GM19372 (cell line): ENCODE data around the gene RTL10.

Experiments used
- ATAC-seq: cut with Tn5 transposase; IDR thresholded peaks from one replicate; pipeline ENCODE4 v1.9.1; 2021; ENCODE audit warnings: mild to moderate bottlenecking, low read depth, moderate library complexity; ENCODE audit not compliant: unreplicated experiment

Gene RTL10

DNA sequence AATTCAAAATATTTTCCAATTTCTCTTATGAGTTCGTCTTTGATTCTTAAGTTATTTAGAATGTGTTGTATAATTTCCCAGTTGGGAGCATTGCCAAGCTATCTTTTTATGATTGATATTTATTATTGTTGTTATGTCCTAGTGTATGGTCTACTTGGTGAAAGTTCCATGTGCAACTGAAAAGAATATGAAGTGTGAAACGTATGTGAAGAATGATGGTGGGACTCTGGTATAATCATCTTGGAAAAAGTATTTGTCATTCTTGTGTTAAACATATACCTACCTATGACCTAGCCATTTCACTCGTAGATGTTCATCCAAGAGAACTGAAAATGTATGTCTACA lies 12.0 kb upstream of the RTL10 start:
- no peak for ATAC-seq

DNA sequence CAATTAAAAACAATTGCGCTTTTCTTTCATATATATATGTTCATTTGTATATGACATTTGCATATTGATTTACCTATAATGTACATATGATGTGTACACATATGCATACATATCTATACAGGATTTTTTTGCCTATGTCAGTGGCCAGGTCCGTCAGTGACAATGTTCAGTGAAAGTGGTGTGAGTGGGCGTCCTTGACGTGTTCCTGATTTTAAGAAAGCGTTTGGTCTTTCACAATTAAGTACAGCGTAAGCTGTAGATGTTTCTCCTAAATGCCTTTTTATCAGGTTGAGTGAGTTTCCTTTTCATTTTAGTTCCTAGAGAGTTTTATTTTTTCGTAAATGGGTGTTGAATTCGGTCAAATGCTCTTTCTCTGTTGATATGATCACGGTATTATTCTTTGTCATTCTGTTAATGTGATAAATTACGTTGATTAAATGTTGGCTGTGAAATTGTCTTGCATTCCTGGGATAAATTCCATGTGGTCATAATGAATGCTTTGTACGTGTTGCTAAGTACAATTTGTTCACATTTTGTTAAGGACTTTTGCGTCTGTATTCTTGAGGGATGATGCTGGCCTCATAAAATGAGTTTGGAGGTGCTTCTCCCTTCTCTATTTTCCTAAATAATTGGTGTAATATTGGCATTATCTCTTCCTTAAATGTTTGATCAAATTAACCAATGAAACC lies 10.6 kb upstream of the RTL10 start:
- ATAC-seq, result no peak

DNA sequence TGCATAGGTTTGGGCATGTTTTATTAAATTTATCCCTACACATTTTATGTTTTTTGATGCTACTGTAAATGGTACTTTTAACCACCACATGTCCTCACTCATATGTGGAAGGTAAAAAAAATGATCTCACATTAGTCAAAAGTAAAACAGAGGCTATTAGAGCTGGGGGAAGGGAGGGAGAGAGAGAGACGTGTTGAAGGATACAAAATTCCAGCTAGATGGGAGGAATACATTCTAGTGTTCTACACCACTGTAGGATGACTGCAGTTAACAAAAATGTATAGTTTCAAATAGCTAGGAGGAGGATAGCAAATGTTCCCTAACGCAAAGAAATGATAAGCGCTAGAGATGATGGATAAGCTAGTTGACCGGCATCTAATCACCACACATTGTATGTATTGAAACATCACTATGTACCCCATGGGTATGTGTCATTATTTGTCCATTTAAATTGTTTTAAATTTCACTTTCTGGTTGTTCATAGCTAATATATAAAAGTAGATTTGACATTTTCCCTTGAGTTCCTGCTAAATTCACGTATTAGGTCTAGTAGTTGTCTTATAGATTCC lies 9.9 kb upstream of the RTL10 start:
- ATAC-seq, result no peak

DNA sequence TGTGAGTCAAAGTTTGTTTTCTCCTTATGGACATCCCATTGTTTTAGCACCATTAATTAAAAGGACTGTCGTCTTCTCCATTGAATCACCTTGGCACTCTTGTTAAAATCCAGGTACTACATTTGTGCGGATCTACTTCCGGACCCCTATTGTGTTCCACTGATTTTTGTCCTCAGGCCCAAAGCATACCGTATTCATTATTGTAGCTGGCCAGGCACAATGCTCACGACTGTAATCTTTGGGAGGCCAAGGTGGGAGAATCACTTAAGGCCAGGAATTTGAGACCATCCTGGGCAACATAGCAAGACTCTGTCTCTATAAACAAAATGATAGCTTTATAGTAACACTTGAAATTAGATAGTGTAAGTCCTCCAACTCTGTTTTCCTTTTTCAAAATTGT lies 8.9 kb upstream of the RTL10 start:
- ATAC-seq, result no peak

DNA sequence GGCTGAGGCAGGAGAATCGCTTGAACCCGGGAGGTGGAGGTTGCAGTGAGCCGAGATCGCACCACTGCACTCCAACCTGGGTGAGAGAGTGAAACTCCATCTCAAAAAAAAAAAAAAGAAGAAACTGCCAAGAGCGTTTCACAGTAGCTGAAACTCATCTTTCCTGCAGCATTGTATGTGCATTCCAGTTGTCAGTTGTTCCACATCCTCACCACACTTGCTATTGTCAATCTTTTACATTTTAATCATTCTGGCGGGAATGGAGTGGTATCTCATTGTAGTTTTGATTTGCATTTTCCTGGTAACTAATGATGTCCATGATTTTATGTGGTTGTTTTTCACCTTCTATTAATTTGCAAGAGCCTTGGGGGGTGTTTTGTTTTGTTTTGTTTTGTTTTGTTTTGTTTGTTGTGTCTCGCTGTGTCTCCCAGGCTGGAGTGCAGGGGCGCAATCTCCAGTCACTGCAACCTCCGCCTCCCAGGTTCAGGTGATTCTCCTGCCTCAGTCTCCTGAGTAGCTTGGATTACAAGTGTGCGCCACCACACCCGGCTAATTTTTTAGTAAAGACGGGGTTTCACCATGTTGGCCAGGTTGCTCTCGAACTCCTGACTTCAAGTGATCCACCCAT lies 8.1 kb upstream of the RTL10 start:
- no peak for ATAC-seq

DNA sequence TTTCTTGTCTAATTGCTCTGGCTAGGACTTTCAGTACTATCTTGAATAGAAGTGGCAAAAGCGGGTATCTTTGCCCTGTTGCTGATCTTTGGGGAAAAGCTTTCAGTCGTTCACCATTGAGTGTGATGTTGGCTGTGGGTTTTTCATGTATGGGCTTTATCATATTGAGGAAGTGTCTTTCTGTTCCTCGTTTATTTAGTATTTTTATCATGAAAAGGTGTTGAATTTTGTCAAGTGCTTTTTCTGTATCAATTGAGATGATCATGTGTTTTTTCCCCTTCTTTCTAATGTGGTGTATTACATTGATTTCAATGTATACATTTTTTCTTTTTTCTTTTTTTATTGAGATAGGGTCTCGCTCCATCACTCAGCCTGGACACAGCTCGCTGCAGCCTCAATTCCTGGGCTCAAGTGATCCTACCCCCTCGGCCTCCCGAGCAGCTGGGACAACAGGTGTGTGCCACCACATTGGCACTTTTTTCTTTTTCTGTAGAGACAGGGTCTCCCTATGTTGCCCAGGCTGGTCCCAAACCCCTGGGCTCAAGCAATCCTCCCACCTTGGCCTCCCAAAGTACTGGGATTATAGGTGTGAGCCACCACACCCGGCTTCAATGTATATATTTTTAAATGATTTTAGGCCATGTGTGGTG lies 5.3 kb upstream of the RTL10 start:
- no peak for ATAC-seq

DNA sequence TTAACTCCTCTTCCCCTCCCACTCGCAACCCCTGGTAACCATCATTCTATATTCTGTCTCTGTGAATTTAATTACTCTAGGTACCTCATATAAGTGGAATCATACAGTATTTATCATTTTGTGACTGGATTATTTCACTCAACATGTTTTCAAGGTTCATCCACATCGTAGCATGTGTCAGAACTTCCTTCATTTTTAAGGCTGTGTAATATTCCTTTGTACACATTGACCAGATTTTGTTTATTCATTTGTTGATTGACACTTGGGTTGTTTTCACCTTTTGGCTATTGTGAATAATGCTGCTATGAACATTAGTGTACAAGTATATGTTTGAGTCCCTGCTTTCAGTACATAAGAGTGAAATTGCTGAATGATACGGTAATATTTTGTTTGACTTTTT lies 2.7 kb upstream of the RTL10 start:
- ATAC-seq, result no peak

DNA sequence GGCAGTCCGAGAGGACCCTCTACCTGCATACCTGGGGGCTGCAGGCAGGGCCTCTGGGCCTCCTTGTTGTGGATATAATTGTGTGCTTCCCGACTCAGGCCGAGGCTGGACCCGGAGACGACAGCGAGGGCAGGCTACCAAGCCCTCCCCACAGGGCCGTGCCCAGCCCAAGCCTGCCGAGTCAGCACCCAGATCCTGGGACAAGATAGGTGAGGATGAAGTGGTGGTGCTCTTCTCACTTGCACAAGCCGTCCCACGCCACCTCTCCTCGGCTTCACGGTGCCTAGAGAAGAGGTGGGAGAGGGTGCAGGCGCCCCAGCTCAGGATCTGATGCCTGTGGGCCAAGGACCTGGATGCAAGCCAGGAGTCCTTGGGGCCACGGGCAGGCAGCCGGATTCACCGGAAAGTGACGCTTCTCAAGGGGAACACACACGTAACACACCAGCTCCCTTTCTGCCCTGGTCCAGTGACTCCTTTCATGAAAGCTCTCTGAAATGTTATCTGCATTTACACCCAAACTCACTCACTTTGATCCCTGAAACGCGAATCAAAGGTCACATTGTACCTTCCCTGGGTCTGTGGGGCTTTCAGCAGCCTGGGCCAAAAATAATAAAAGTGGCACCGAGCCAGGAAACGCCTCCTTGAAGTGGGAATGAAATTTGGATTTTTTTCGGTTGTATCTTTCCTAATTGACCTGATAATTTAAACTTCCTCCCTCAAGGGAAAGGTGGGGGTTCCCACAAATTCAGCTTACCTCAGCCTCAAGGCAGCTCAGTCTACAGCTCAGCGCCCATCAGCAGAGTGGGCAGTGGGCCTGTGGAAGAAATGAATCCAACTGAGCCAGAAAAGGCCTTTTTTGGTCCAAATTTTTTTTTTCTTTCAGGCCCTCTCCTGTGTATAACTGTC lies 1.1 kb upstream of the RTL10 start:
- ATAC-seq, result peak; percentile 11

DNA sequence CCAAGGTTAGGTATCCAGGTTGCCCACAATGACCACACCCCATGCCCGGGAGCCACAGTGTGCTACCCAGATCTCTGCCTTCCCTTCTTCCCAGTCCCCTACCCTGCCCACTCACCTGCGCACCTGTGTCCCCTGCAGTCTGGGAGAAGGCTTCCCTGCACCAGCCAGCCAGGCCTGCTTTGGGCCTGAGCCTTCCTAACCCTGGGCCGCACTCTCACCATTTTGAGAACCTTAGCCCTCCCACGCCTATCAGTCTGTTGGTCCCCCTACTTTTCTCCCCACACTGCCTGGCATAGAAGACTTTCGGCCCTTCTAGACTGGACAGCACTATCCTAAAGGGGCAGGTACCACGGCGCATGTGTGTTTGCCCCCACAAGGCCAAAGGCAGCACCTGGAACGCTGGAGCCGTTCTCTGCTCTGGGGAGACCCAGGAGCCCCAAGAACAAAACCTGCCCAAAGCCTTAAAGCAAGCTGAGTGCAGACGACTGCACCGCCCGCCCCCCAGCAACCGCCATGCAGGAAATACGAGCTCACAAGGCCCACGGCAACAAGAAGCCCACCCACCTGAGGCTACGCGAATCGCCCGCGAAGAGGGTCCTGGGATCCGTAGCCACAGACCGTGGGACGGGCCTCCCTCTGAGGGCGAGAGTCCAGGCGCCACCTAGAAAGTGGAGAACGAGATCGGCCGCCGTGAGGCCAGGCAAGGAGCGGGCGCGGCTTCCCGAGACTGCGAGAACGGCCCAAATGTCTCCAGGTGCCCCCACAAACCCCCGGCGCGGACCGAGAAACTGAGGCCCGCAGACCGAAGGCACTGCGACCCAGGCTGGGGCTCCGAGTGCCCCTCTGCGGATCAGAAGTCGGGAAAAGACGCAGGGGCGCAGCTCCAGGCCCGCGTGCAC lies 546 bp downstream of the RTL10 start:
- ATAC-seq, result no peak

DNA sequence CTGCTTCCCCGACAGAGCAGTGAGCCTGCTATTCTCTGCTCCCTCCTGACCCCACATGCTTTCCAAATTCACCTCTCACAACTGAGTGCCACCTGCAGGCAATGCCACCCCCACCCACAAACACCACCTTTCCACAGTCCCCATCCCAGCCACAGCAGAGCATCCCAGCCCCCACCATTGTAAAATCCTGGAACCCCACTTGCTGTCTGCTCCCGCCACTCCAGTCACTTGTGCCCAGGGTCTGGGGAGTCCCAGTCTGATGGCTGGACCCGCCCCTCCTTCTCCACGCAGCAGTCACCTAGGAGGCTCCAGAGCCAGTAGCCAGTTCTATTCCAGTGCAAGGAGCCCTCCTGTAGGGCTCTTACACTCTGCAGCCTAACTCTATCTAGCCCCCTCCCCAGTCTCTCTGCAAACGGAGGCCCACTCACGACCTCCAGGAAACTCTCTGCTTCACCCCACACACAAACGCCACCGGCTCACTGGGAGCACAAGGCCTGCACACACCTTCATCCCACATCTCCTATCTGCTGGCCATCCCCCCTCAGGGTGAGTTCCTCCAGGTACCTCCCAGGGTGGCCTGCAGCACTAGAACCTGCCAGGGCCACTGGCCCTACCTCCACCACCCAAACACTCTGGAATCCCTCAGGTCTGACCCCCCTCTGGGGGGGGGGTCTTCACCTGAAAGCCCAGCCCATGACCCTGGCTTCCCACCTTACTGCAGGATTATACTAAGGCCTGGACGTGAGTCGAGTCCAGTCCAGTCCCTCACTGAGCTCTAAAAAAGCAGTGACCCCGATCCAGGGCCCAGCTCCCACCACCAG lies 1.4 kb downstream of the RTL10 start:
- no peak for ATAC-seq

DNA sequence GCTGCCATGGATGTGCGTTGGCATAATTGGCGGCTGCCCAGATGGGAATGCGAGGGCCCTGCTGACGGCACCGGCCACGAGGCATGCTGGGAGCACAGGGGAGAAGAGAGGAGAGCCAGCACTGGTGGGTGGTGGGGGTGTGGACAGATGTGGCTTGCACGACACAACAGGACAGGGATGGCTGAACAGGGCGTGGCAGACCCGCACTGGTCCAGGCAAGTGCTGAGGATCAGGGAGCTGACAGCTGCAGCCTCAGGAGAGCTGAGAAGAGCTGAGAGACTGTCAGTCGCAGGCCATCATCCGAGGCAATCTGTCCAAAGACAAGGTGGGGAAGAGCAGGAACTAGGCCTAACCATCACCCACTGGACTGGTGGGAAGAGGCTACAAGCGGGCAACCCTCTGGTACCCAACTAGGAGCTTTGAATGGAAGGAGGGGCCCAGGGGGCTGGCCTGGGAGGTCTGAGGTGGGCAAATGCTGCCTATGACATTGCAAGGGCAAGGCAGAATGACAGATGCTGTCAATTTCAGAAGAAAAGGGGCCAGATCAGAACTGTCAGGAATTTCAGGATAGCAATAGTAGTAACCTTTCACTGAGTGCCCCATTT lies 2.4 kb downstream of the RTL10 start:
- no peak for ATAC-seq

DNA sequence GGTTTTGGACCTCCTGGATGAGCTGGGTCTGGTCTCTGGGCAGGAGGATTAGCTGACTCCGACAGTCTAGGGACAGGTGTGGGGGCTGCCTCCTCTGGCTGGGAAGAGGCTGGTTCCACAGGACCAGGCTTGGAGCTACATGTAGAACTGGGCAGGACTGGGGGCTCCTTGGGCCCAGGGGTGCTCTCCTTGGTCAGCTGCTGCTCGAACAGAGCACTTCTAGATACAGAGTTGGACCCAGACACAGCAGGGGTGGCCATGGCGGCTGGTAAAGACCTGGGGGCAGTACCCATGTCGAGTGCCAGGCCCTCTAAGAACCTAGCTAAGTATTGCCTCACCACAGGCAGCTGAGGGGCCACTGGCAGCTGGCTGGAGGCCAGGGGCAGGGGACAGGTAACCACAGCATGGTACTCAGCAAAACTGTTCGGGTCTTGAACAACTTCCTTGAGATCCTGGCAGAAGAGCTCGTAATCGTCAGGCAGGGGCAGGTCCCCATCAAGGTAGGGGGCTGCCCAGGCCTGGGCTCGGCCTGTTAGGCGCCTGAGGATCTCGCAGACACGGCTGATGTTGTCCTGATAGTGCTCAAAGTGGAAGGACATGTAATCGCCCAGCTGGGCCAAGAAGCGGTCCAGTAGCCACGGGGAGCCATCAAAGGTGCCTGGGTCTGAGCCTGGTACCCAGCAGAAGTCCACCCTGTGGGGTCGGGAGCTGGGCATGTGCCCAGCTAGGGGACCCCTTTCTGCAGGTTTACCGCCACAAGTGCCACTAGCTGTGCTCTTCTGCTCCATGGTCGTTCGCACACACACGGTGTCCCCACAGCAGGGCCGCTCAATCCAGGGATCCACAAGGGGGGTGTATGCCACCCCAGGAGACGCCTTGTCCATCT lies 3.1 kb downstream of the RTL10 start:
- ATAC-seq, result no peak

DNA sequence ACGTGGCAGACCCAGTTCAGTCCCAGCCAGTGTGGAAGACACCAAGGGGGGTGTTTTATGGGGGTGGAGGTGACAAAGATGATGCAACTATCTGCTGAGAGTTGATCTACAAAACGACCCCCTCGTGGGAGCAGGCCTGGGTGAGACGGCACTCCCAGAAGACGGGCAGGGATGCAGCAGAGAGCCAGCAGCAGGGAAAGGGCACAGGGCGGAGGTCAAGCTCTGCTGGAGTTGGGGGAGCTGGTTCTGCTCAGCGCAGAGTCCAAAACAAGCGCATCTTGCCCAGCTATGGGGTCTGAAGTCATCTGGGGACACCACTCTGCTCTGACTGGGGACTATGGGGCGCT lies 3.9 kb downstream of the RTL10 start:
- ATAC-seq, result no peak

DNA sequence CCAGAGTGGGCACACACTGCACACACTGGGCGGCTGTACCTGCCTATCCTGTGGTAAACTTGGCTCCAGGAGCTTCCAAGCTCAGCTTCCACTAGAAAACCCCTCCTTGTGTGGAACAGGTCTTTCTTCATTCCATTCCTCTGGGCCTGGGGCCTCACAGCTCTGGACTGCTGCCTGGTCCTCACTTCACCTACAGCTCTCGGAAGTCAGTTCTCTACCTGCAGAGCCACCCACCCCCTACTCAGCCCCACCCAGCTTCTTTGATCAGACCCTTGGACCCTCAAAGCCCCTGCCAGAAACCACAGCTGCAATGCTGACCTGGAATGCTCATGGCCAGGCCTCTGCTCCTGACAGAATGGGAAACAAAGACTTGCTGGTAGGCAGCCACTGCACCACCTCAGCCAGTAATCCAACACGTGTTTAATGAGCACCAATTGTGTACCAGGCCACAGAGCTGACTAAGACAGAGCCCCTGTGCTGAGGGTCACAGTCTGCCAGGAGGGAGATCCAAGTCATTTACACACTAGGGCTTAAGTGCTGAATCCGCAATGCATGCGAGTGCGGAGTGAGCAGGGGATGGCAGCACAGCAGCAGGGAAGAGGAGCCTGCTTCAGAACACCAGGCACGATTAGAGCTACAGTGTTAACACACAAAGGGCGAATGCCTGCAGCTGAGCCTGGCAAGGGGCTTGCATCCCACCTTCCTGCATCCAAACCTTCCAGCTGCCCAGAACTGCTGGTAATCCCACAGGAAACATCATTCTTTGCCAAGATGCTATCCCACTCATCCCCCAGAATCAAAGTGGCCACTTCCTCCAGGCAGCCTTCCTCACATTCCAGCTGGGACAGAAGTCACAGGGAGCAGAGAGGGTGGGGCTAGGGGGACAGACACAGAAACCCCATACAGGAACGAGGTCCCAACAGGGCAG lies 4.6 kb downstream of the RTL10 start:
- no peak for ATAC-seq

DNA sequence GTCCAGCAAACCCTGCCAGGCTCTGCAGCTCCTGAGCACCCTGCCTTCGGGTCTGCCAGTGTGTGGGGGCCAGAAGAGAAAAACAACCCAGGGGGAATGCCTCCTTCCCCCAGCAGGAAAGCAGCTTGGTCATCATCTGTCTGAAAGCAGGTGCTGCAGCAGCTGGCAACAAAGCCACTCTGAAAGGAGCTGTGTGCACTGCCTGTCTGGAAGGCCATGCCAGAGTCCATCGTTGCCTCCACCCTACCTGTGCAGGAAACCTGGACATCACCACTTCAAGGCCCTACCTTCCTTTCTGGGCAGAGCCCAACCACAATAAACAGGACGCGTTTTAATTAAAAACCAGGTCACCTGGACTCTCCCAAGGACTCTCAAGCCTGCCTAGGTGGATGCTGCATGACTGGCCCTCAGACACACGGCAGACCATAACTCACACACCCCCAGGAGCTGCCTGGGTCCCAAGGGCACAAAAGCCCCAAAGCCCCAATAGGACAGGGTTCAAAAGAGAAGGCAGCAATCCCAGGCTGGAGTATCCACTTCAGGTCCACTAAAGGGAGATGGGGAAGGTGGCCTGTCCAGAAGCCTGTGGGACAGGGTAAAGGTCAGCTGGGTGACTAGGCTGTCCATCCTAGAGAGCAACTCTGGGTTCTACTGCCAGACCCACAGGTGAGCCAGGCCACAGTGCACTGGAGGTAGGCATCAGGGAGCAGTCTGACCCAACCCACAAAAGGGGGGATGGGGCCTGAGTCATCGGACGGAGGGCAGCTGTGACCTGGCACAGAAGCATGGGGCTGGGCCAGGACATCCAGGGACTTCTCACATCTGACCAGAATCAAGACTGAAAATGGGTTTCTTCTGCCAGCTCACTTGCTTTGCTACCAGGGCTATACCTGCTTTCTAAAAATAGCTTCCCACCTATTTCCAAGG lies 6.1 kb downstream of the RTL10 start:
- no peak for ATAC-seq

DNA sequence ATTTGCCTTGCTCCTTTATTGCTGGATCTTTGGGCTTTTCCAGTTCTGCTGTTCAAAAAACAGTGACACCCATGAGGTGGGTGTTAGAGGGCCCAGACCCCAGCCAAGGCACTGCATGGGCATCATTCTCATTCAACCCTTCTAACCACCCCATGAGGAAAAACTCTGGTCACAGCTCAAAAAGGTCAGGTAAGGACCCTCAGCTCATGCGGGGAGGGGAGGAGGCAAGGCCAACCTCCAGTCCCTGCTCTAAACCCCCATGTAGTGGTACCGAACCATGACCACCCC lies 7.4 kb downstream of the RTL10 start:
- no peak for ATAC-seq
